T-cell (primary cell): ENCODE results near the gene PRKAR1B. TPM values are rescaled to one million over a fixed set of nuclear protein-coding genes. Genes with fewer than 3 reads are reported as not detected.

Experiments
- ATAC-seq, 4 experiments: fragments of 200-7000 bp in 3 of 4; fragments of 150-1000 bp in 1 of 4; cut with Tn5 transposase; replicated peaks in 1 of 4; 1 replicate in 3 of 4; 2 replicates in 1 of 4; pipeline ENCODE4 v1.10.0; 2021; ENCODE audit warnings: moderate library complexity in 3 of 4, mild to moderate bottlenecking in 2 of 4, moderate number of reproducible peaks in 1 of 4
- CTCF ChIA-PET, 2 donors: fragments of 300-600 bp; sonication (Branson Sonifier 250); formaldehyde crosslinking; loops; one replicate each; lab custom pipeline; 2022; ENCODE audit warnings: antibody characterized with exemption in 2 of 2; lab: Charles Lee
- POLR2A ChIA-PET, 2 donors: fragments of 300-600 bp; sonication (Branson Sonifier 250); formaldehyde crosslinking; loops; one replicate each; lab custom pipeline; 2022; ENCODE audit warnings: antibody characterized with exemption in 2 of 2; lab: Charles Lee
- DNase-seq, 35 experiments: peaks; one replicate each; pipeline versions ENCODE4 v3.0.0 to v3.0.0-alpha.2; 2013 to 2023
- H3K27ac ChIP-seq: one replicate; pipeline ENCODE4 v1.5.1; 2013; ENCODE audit warnings: low read length
- H3K27me3 ChIP-seq, 2 experiments: replicated peaks in 1 of 2; 1 replicate in 1 of 2; 2 replicates in 1 of 2; pipeline versions ENCODE4 v1.6.1 to v1.7.0; 2013; ENCODE audit warnings: low read length in 1 of 2, mixed read lengths in 1 of 2; ENCODE audit not compliant: control insufficient read depth in 2 of 2, insufficient read depth in 2 of 2; ENCODE audit errors: extremely low read depth in 1 of 2
- H3K36me3 ChIP-seq, 2 donors: 1 replicate in 1 of 2; 2 replicates in 1 of 2; pipeline versions ENCODE4 v1.6.1 to v1.7.0; 2013; ENCODE audit warnings: low read length in 1 of 2; ENCODE audit not compliant: control insufficient read depth in 2 of 2, insufficient read depth in 1 of 2; ENCODE audit errors: extremely low read depth in 1 of 2
- H3K4me1 ChIP-seq, 2 experiments: 1 replicate in 1 of 2; 2 replicates in 1 of 2; pipeline versions ENCODE4 v1.6.1 to v1.7.0; 2013; ENCODE audit warnings: low read length in 2 of 2, mixed read lengths in 1 of 2; ENCODE audit not compliant: insufficient read depth in 2 of 2, control insufficient read depth in 1 of 2; ENCODE audit errors: extremely low read depth in 1 of 2
- H3K4me3 ChIP-seq, 2 donors: 1 replicate in 1 of 2; 2 replicates in 1 of 2; pipeline versions ENCODE4 v1.5.1 to v1.7.0; 2013; ENCODE audit warnings: mild to moderate bottlenecking in 2 of 2, low read length in 1 of 2, moderate library complexity in 1 of 2; ENCODE audit not compliant: control insufficient read depth in 1 of 2; ENCODE audit errors: extremely low read depth in 1 of 2
- H3K9me3 ChIP-seq: 2 replicates; pipeline ENCODE4 v1.7.0; 2013
- H3K27ac Mint-ChIP-seq, 2 donors: one replicate each; pipeline ENCODE4 v1.8.0; 2020 to 2021; ENCODE audit warnings: mild to moderate bottlenecking in 2 of 2, mixed read lengths in 2 of 2
- H3K27me3 Mint-ChIP-seq, 2 donors: one replicate each; pipeline ENCODE4 v1.8.0; 2021 to 2022; ENCODE audit warnings: mixed read lengths in 2 of 2
- H3K36me3 Mint-ChIP-seq: one replicate; pipeline ENCODE4 v1.8.0; 2021; ENCODE audit warnings: mixed read lengths
- H3K4me1 Mint-ChIP-seq, 3 donors: one replicate each; pipeline ENCODE4 v1.8.0; 2020 to 2022; ENCODE audit warnings: mixed read lengths in 3 of 3, mild to moderate bottlenecking in 1 of 3
- H3K4me3 Mint-ChIP-seq, 3 donors: one replicate each; pipeline ENCODE4 v1.8.0; 2020 to 2022; ENCODE audit warnings: mild to moderate bottlenecking in 3 of 3, mixed read lengths in 3 of 3, moderate library complexity in 3 of 3
- H3K9me3 Mint-ChIP-seq, 3 donors: one replicate each; pipeline ENCODE4 v1.8.0; 2020 to 2022; ENCODE audit warnings: mixed read lengths in 3 of 3
- WGBS: methylation state at CpG from one replicate; pipeline ENCODE4 v1.1.5; 2013; ENCODE audit warnings: missing lambda C conversion rate; ENCODE audit not compliant: insufficient coverage; 5-methylcytosine and 5-hydroxymethylcytosine counted together
- total RNA-seq, 35 experiments: library from RNA in 6 of 35; stranded (reverse) in 6 of 35; fragments of 120-200 nt in 1 of 35; gene quantifications; one replicate each; pipeline versions ENCODE4 v1.2.1 to v1.2.4 and lab custom pipeline; 2013 to 2026

Gene PRKAR1B
- total RNA-seq, 5 donors from 2014 or later (not counting 1 experiment from before 2014, with no cell fraction given) = 20.7 to 35.4 (median 24.4) TPM

DNA sequence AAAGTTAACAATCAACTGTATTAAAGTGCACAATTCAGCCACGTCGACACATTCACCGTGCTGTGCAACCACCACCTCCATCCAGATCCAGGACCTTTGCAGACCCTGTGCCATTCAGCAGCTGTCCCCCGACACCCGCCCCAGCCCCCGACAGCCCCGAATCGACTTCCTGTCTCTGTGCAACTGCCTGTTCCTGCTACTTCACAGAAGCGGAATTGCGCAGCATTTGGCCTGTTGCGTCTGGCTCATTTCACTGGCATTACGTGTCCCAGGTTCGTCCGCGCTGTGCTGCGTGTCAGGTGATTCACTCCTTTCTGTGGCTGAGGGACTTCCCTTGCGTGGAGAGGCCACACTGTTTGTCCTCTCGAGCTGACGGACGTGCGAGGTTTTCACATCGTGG lies 33.8 kb downstream of the PRKAR1B start:
- no peaks in the 10 kb centered on the region for H3K27me3 ChIP-seq
- Mint-ChIP-seq H3K4me1 (no peaks in the 10 kb centered on the region), H3K9me3 (peaks cover 0 to 5% (median 3%) of the 10 kb centered on the region in 3 donors), H3K27ac (no peak overlapping the region), H3K4me3 (no peak overlapping the region), H3K27me3 (no peaks in the 10 kb centered on the region), H3K36me3 (peaks cover 32% of the 10 kb centered on the region)
- H3K9me3 ChIP-seq = no peaks in the 10 kb centered on the region
- WGBS = 93% methylated on average over 21 of the region's 22 CpGs
- DNase-seq (no peak), ATAC-seq (no peak)
- no peak overlapping the region for H3K4me3 ChIP-seq
- H3K4me1 ChIP-seq = no peaks in the 10 kb centered on the region
- peaks cover 7% of the 10 kb centered on the region in 2 donors for H3K36me3 ChIP-seq
- no peak overlapping the region for H3K27ac ChIP-seq
- POLR2A ChIA-PET = interaction anchor here in 1 of 2 donors (0.6 kb wide), 1 partner anchor 503 kb away, joined by 3 read pairs; no protein-coding TSS in a partner anchor
- CTCF ChIA-PET = interaction anchor here in 1 of 2 donors (0.5 kb wide), 1 partner anchor 484 kb away, joined by 4 read pairs; no protein-coding TSS in a partner anchor

GRCh38 chr7:691361-692045 lies 35.6 kb downstream of the PRKAR1B start:
- no peaks in the 10 kb centered on the region for H3K4me1 ChIP-seq
- WGBS = 95% methylated on average over 19 of the region's 25 CpGs
- ATAC-seq = no peak
- H3K27ac ChIP-seq = no peak overlapping the region
- ChIA-PET CTCF (no interaction called here), POLR2A (no interaction called here)
- H3K9me3 Mint-ChIP-seq = peaks cover 2 to 17% (median 13%) of the 10 kb centered on the region in 3 donors
- H3K36me3 Mint-ChIP-seq = peaks cover 42% of the 10 kb centered on the region
- no peak for DNase-seq
- no peaks in the 10 kb centered on the region for H3K27me3 ChIP-seq
- H3K9me3 ChIP-seq = peaks cover 2% of the 10 kb centered on the region
- H3K4me3 Mint-ChIP-seq = no peak overlapping the region
- H3K27me3 Mint-ChIP-seq = no peaks in the 10 kb centered on the region
- H3K4me1 Mint-ChIP-seq = no peaks in the 10 kb centered on the region
- no peak overlapping the region for H3K27ac Mint-ChIP-seq
- peaks cover 1 to 9% of the 10 kb centered on the region in 2 donors for H3K36me3 ChIP-seq
- no peak overlapping the region for H3K4me3 ChIP-seq

- Histone ChIP-seq H3K9me3 (peaks cover 2% of the 10 kb centered on the region), H3K4me1 (no peaks in the 10 kb centered on the region), H3K27ac (no peak overlapping the region), H3K27me3 (no peaks in the 10 kb centered on the region), H3K36me3 (peaks cover 0 to 9% of the 10 kb centered on the region in 2 donors), H3K4me3 (no peak overlapping the region)
- 98% methylated on average over 20 of the region's 27 CpGs for WGBS
- Mint-ChIP-seq H3K4me3 (no peak overlapping the region), H3K27me3 (no peaks in the 10 kb centered on the region), H3K27ac (no peak overlapping the region), H3K9me3 (peaks cover 3 to 20% (median 18%) of the 10 kb centered on the region in 3 donors), H3K4me1 (no peaks in the 10 kb centered on the region), H3K36me3 (peaks cover 44% of the 10 kb centered on the region)
- CTCF ChIA-PET = interaction anchor here in 1 of 2 donors (0.6 kb wide), 1 partner anchor 179 kb away, joined by 3 read pairs; no protein-coding TSS in a partner anchor
- POLR2A ChIA-PET = interaction anchor here in 1 of 2 donors (0.9 kb wide), 1 partner anchor 75 kb away, joined by 3 read pairs; no protein-coding TSS in a partner anchor
- DNase-seq (no peak), ATAC-seq (no peak)
Measured at GRCh38 chr7:690478-691360, 36.4 kb downstream of the PRKAR1B start.

DNA sequence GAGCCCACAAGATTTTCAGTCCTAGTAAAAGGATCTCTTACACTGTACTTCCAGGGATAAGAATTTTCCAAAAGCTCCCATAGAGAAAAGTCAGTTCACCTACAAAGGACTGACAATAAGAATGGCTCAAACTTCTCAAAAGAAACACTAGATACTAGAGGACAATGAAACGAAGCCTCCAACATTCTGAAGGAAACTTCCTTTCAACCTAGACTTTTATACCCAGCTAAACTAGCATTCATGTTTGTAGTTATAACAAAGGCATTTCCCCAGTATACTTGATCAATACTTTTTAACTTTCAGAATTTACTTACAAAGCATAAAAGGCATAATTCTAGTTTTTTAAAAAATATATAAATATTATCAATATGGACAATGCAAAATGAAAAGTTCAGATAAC lies 41.5 kb downstream of the PRKAR1B start:
- ChIA-PET POLR2A (no interaction called here), CTCF (no interaction called here)
- Mint-ChIP-seq H3K9me3 (peaks cover 3 to 24% (median 18%) of the 10 kb centered on the region in 3 donors), H3K4me3 (no peak overlapping the region), H3K4me1 (no peaks in the 10 kb centered on the region), H3K27me3 (no peaks in the 10 kb centered on the region), H3K36me3 (peaks cover 41% of the 10 kb centered on the region), H3K27ac (no peak overlapping the region)
- Histone ChIP-seq H3K4me3 (no peak overlapping the region), H3K9me3 (peaks cover 2% of the 10 kb centered on the region), H3K27ac (no peak overlapping the region), H3K36me3 (peaks cover 3 to 11% of the 10 kb centered on the region in 2 donors), H3K4me1 (no peaks in the 10 kb centered on the region), H3K27me3 (peaks cover 0 to 5% of the 10 kb centered on the region in 2 experiments)
- ATAC-seq (no peak), DNase-seq (no peak)
- 100% methylated on average over 1 of the region's 1 CpG for WGBS

- peaks cover 0 to 5% of the 10 kb centered on the region in 2 experiments for H3K27me3 ChIP-seq
- Mint-ChIP-seq H3K4me1 (peaks cover 0 to 2% (median 0%) of the 10 kb centered on the region in 3 donors), H3K27me3 (no peaks in the 10 kb centered on the region), H3K9me3 (peaks cover 3 to 24% (median 18%) of the 10 kb centered on the region in 3 donors), H3K27ac (no peak overlapping the region), H3K4me3 (no peak overlapping the region), H3K36me3 (peaks cover 40% of the 10 kb centered on the region)
- H3K4me1 ChIP-seq = no peaks in the 10 kb centered on the region
- no peak overlapping the region for H3K27ac ChIP-seq
- 97% methylated on average over 9 of the region's 9 CpGs for WGBS
- ATAC-seq (no peak), DNase-seq (no peak)
- POLR2A ChIA-PET = no interaction called here
- CTCF ChIA-PET = no interaction called here
- no peak overlapping the region for H3K4me3 ChIP-seq
- H3K36me3 ChIP-seq = peaks cover 6 to 18% of the 10 kb centered on the region in 2 donors
- peaks cover 2% of the 10 kb centered on the region for H3K9me3 ChIP-seq
Measured at GRCh38 chr7:684416-684815, 42.7 kb downstream of the PRKAR1B start.

- H3K27ac Mint-ChIP-seq = no peak overlapping the region
Measured at GRCh38 chr7:683526-684205, 43.4 kb downstream of the PRKAR1B start.

More at GRCh38 chr7:683526-684205, 43.4 kb downstream of the PRKAR1B start:
- CTCF ChIA-PET = no interaction called here
- Mint-ChIP-seq H3K4me1 (peaks cover 0 to 5% (median 0%) of the 10 kb centered on the region in 3 donors), H3K4me3 (no peak overlapping the region), H3K27me3 (no peaks in the 10 kb centered on the region), H3K36me3 (peaks cover 41% of the 10 kb centered on the region), H3K9me3 (peaks cover 3 to 22% (median 16%) of the 10 kb centered on the region in 3 donors)
- DNase-seq (no peak), ATAC-seq (no peak)
- Histone ChIP-seq H3K27me3 (peaks cover 0 to 5% of the 10 kb centered on the region in 2 experiments), H3K9me3 (peaks cover 2% of the 10 kb centered on the region), H3K27ac (no peak overlapping the region), H3K36me3 (peaks cover 6 to 20% of the 10 kb centered on the region in 2 donors), H3K4me3 (no peak overlapping the region), H3K4me1 (no peaks in the 10 kb centered on the region)
- POLR2A ChIA-PET = no interaction called here
- 96% methylated on average over 18 of the region's 19 CpGs for WGBS
